Inferior parietal cortex (tissue), 1 donor: ENCODE measurements around the gene HUS1.
"Not testable (repeated sequence)": the region's sequence is repeated elsewhere in the genome, so short reads cannot be mapped to it uniquely, and the experiment has no call there.

ENCODE experiments used
- DNase-seq: peaks from one replicate; pipeline ENCODE4 v3.0.0-alpha.2; 2016; ENCODE audit errors: extremely low spot score

Gene HUS1

DNA sequence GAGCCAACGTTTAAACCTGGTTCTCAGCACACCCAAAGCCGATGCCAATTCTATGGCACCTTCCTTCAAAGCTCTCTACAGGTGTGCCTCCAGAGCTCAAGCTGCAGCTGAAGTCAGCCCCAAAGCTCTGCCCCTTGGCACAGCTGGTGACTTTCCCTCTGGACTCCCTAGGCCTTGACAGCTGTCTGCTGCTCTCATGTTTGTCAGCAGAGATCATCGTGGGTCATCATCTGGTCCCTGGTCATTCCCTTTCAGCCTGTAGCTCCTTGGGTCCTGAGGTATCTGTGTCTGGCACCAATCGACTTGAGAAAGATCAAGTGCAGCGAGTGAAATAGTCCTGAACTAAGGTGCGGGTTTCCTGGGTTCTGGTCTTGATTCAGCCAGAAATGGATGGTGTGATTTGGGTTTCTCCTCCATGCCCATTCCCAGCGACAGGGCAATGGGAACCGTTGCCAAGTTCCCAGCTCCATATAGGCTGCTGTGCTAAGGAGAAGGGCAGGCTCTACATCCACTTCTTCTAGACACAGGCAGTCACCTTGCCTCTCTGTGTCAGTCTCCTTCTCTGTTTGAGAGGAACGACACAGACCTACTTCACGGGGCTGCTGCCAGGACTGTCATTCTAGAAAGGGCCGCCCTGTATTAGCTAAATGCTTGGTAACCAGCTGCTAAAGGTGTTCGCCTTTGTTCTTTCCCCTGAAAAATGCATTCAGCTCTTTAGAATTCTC, 34.7 kb downstream of the HUS1 start:
- DNase-seq = no peak

DNA sequence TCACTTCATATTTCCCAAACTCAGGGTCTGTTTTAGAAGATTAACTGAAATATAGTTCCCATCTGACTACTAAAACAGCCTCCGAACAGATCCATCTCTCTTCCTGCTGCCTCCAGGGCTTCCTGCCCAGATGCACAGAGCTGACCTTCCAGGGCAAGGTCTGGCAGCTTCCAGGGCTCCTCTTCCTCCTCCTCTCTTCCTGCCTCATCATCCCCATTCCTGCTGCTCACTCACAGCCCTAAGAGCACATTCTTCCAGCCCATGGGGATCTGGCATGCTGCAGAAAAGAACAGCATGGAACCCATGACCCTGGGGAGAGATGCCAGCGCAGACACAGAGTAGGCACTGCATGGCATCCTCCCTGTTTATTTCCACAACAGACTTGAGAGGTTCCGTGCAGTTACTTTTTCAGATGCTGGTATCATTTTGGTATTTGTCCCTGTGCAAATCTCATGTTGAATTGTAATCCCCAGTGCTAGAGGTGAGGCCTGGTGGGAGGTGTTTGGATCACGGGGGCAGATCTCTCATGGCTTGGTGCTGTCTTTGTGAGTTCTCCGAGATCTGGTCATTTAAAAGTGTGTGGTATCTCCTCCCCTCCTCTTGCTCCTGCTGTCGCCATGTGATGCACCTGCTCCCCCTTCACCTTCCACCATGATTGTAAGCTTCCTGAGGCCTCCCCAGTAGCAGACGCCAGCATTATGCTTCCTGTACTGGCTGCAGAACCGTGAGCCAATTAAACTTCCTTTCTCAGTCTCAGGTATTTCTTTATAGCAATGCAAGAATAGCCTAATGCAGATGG, 35.5 kb downstream of the HUS1 start:
- DNase-seq = no peak

DNA sequence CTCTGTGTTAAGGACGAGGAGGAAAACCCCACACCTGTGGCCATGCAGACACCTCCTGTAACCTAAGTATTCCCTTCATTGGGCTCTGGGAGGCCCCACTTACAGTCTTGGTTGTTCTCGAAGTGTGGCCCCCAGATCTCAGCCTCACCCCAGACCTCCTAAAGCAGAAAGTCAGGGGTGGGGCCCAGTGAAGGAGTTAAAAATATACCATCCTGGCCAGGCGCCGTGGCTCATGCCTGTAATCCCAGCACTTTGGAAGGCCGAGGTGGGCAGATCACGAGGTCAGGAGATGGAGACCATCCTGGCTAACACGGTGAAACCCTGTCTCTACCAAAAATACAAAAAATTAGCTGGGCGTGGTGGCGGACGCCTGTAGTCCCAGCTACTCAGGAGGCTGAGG, 36.8 kb downstream of the HUS1 start:
- DNase-seq = not testable (repeated sequence)

DNA sequence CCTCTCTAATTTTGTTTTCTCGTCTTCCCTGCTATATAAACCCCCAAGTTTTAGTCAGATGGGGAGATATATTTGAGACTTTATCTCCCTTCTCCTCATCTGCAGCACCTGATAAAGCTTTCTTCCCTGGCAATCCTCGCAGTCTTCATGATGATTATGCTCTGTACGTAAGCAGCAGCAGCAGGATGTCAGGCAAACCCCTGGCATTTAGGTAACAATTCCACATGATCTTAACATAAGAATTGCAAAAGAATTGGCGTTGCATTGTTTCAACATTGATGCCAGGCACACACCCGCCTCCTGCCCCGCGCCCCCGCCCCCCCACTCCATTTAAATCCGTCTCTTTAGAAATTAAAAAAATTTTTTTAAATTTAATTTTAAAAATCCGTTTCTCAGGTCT, 37.3 kb downstream of the HUS1 start:
- no peak for DNase-seq

DNA sequence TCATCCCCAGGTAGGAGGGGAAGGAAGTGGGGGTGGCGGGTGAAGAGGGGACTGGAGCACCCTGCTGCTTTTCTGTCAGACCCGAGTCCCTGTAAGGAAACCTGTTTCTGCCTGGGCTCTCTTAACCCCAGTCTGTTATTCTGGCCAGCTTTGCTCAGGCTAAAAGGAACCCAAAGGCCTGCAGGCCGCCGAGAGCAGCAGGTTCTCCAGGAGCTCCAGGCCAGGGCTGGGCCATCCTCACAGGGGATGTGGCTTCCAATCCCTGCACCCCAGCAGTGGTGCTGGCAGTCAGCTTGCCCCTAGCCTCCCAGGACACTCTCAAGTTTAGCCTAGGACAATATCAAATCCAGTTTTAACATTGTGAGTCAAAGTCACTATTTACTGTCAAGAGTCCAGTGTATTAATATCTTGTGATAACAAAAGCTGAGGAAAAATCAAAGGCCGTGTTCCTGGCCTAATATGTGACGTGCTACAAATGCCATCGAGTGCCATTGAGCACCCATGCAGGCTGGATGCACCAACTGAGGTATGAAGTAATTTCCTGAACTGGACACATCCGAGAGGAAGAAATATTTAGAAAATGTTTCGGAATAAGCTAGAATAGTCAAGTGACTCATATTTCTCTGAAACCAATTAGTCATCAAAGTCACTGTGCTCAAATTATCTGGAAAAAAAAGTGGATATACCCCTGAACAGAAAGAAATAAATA, 38.1 kb downstream of the HUS1 start:
- no peak for DNase-seq

DNA sequence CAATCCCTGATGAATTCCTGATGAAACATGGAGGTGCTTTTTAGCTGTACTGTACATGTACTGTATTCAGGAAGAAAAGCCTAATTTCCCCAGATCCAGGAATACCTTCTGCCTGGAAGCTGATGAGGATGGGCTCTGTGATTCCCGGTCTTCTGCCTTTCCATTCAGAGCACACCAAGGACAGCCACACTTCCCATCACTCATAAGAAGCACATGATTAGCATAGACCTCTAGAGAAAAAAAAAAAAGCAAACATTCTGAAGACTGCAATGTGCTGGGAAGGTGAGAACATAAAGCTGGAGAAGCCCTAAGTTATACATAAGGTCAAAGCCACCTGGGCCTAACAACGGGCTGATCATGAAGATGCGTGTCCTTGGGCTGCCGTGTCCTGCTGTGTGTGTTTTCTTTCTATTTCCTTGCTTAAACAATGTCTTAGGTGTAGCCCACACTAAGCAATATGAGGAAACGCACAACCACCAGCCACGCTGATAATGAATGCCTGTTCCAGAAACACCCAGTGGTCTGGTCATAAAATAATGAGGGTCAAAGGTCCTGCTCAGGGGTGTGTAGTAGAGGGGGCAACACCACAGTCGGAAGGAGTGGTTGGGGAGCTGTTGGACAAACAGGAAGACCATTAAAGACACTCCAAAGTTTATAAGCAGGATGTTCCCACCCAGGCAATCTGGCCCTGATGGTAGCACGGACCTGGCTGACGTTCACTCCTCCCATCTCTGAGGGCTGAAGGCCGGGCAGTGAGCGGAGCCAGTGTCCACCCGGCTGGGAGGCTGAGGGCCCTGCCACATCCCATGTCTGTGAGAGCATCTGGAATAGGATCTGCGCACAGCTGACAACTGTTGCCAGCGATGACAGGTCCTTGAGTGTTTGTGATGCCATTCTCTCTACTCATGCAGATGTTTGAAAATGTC, 39.1 kb downstream of the HUS1 start:
- DNase-seq = no peak

DNA sequence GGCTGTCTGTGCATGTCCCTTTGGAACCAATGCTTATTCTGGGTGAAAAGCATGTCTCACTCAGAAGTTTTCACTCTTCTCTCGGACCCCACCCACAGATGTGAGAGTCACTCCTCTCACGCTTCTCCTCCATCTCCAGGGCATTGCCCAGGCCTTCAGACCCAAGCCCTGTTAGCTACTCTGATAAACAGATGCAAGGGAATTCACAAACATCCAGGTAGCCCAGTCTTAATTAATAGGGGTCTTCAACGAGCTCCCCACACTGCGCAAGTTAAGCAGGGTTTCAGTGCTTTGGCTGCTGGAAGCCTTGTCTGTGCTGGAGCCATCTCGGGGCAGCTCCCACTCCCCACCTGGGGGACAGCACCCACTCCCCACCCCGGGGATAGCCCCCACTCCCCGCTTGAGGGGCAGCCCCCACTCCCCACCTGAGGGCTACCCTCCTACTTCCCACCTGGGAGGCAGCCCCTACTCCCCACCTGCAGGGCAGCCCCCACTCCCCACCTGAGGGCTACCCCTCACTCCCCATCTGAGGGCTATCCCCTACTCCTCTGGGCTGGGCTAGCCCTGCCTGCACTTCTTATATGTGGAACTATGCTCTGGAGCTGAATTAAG, 39.9 kb downstream of the HUS1 start:
- DNase-seq = no peak

DNA sequence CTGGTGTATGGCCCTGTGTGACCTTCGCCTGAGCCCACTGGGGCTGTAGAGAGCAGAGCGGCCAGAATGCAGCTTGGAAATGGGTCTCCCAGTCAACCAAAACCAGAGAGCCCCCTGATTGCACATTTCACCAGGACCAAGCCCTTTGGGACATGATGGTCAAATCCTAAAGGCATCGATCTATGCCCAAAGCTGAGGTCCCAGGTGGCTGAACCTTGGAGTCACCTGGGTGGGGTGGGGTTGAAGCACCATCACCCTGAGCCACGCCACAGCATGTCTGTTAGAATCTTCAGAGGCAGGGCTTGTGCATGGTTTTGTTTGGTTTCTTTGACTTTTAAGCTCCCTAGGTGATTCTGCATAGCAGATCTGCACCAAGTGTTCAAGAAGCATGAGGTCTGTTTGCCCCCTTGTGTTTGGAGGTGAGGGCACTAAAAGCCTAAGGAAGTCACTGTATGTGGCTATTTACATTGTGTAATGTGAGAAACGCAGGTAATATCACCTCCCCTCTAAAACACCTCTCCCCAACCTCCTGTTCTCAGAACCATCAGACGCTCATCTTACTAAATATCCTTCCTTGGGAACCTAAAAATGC, 40.7 kb downstream of the HUS1 start:
- DNase-seq = no peak

DNA sequence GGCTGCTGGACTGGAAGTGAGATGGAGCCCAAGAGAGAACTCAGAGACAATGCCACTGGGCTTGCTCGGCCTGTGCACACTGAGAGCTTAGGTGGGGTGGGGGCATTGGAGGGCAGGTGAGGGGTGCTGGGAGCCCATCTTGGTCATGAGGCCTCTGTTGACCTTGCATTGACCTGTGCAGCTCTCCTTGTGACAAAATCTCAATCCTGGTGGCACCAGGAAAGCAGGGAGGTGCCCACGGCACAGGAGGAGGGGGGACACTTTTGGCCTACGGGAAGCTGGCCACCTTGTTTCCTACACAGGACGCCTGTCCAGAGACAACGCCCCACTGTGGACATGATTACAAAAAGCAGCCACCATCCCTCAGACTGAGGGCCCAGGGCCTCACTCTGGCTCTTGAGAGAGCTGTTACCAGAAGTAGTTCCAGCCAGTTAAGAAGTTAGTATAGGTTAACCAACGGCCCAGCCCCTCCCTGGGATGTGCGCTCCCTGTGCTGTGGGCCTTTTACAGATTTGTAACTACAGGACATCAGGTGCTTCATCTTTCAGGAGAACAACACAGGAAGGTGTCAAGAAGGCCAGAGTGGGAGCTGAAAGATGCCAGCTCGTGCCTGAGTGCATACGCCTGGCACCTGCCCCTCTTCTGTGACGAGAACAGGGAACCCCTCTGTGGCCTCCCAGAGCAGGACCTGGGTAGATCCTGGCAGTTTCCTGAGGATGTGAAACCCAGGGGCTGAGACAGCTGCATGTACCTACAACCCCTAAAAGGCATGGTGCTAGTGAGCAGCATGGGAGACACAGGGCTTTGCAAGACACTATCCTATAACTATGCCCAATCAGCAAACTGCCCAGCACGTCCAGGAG, 41.5 kb downstream of the HUS1 start:
- DNase-seq = no peak

DNA sequence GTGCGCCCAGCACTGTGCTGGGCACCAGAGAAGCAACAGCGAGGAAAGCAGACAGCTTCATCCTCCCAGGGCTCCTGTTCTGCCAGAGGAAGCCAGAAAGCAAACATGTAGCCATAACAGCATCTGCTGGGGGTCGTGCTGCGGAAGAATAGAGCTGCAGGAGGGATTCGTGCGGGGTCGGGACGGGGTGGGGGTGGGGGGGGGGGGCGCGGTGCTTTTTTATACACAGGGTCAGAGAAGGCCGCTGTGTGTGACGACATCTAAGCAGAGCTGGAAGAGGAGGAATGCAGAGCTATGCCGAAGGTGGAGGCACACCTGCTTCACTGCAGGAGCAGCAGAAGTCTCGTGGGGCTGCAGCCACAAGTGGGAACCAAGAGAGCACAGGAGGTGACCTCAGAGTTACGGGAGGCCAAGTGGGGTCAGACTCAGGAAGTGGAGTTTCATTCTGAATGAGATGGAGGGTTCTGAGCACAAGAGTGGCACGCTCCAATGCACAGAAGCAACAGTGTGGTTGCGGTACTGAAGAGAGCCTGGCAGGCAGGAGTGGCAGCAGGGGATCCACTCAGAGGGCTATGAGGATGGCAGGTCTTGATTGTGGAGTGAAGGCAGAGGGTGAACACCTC, 42.2 kb downstream of the HUS1 start:
- no peak for DNase-seq

DNA sequence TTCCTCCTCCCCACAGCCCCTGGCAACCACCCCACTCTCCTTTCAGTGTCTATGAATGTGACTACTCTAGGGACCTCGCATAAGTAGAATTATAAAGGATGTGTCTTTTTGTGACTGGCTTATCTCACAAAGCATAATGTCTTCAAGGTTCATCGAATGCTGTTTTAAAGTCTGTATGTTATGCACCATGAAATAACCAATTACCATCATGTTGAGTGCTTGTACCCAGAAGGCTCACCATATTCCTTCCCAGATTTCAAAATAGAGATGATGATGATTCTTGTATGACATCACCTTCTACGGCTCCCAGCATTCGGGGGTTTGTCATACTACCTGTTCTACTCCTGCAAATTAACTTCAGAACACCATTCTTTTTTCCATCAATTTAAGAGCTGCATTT, 43.1 kb downstream of the HUS1 start:
- DNase-seq = no peak

DNA sequence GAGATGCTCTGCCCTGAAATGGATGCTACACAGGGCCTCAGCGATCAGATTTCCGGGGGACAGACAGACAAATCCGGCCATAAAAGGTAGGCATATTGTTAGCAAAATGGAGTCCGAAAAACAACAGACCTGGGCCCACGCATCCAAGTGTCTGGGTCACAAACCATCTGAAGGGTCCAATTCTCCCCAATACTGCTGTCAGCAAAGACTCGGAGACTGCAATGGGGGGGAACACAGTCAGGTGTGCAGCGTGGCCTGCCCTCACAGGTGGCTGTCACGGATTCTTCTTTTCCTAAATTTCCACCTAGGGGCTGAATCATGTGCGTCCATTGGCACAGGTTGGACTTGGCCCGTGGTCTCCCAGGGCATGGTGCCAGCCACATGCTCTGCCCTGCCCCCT, 44.1 kb downstream of the HUS1 start:
- DNase-seq = no peak

DNA sequence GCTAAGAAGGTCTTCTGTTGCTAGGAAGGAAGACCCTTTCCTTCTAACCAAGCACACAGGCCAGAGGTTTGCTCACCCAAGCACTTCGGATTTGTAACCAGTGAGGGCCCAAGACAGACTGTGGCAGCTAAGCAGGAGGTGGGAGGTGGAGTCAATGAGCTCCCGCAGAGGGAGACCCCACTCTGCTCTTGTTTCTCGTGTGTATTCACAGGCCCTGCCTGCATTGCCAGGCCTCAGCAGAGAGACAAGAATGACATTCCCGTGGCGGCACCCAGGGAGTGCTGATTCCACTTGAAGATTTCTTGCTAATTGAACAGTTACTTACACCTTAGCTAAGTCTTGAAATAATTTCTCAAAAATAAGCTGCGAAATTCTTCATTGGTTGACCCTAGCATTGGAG, 44.6 kb downstream of the HUS1 start:
- DNase-seq = no peak

DNA sequence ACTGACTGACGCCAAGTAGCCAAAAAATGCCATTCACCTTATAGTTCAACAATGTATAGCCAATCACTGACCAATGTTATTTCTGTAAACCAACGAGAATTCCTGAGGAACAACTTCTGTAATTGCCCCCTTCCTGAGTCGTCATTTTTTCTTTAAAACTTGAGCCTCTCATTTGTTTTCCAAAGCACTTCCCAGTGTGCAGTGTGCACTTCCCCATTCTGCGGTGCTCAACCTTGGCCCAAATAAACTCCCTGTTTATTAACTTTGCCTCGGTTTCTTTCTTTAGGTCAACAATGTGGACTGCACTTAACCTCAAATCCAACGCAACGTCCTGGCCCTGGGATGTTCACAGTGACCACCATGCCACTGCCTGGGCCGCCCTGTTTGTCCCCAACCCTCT, 46.2 kb downstream of the HUS1 start:
- no peak for DNase-seq

DNA sequence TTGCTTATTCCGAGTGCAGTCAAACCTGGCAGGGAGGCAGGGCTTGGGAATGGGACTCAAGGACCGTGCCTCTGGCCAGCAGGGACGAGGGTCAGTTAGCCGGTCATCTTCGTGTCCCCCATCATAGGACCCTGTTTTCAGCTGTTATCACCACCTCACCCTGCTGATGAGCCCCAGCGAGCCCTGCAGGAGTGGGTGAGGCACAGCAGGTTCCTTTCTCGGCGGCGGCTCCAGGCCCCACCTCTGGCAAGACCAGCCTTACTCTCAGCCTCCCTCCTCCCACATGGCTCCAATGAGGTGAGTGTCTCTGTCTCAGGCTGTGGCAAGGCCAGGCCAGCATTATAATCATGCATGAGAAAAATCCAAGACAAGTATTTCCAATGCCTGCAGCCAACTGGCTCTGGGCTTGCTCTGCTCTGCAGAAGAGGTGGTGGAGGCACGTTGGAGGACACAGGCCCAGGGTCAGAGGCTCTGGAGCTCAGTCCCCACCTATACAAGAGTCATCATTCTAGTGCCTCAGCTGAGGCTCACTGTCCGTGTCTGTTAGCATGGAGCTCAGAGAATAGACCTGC, 46.9 kb downstream of the HUS1 start:
- no peak for DNase-seq

DNA sequence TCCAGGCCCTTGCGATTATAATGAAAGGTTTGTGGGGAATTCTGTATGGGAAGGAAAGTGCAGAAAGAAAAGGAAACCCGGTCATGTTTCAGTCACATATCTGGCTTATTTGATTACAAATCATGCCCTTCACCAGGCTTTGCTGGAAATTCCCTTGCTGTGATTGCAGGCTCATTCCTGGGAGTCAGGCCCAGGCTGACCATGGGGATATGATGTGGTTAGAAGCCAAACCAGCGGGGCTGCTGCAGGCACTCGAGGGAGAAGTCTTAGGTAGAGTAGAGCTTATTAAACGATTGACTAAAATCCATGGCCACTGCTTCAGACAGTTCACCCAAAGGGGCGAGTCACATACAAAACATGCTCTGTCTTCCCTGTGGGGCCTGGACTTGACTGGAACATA, 47.4 kb downstream of the HUS1 start:
- DNase-seq = no peak

DNA sequence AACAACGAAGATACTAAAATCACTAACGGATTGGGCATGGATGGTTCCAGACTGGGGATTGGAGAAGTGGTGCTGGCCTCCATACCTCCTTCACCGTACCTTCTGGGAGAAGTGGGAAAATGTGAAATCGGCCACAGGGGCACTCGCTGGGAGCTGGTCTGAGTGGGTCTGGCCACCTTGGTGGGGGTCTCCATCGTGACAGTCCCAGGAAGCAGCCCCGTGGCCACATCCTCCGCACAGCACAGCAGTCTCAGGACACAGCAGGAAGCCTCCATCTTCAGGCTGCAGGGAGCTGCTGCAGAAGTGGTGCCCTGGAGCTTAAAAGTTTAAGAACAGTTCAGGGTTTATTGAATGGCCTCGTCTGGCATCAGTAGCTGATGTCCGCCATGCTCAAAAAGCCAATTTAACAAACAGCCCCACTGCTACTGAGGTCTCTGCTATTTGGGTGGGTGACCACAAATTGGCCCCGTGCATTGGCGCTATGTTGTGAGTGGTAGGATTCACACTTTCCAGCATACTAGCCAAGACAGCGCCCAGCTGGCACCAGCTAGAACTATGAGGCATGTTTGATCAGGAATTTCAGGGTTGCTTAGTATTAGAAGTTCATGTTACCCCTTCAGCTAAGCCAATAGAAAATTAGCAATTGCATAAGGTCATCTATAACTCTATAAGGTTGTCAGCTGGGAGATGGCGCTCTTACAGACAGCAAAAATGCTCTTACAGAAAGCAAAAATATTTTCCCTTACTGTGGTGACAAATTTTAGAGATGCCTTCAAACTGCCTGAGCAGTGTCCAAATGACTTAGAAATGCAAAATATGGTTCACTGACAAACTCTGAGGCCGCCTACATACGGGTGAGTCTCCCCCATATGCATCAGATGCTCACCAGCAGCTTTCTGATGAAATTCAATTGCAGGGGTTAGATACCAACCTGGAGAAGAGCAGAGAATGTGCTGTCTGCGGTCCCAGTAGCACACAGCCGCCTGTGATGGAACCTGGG, 48.1 kb downstream of the HUS1 start:
- no peak for DNase-seq

DNA sequence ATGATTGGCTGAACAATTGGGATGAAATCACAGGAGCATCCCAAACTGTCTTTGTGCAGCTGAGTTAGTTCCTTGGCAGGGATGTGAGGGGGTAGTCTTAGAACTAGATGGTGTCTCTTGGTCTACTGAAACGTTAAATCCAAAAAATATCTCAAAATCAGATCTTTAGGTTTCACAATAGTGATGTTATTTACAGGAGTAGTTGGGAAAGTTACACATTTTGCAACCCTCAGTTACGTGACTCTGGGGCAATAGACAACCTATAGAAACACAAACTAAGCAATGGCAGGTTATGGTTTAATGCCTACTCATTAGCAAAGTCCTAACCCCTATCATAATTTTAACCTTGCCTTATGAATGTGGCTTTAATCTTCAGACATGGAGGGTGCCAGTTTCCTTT, 55.1 kb downstream of the HUS1 start:
- no peak for DNase-seq
